Sigmoid colon (tissue), 4 donors: ENCODE measurements around the gene CDC42EP4.

ENCODE experiments used
- CTCF ChIP-seq, 4 experiments: fragments of 450-650 bp in 3 of 4; fragments of 200-600 bp in 1 of 4; IDR thresholded peaks; one replicate each; pipeline ENCODE4 v1.5.1; 2016 to 2019; ENCODE audit warnings: antibody characterized with exemption in 4 of 4, mild to moderate bottlenecking in 3 of 4, moderate library complexity in 2 of 4
- EP300 ChIP-seq, 4 donors: sonication (generic); formaldehyde crosslinking; IDR thresholded peaks; one replicate each; pipeline ENCODE4 v1.6.1; 2017; ENCODE audit warnings: antibody characterized with exemption in 4 of 4
- POLR2A ChIP-seq, 2 donors: fragments of 450-650 bp; IDR thresholded peaks; one replicate each; pipeline ENCODE4 v1.6.1; 2016; ENCODE audit warnings: antibody characterized with exemption in 2 of 2, mild to moderate bottlenecking in 2 of 2, moderate library complexity in 2 of 2
- POLR2AphosphoS5 ChIP-seq, 4 donors: sonication (generic); formaldehyde crosslinking; IDR thresholded peaks; one replicate each; pipeline ENCODE4 v1.6.1; 2017; ENCODE audit warnings: antibody characterized with exemption in 4 of 4

GRCh38 chr17:73285603-73285908 is 26.2 kb downstream of the CDC42EP4 start:
- TF ChIP-seq CTCF (IDR thresholded peaks at IDR 0.05) (no peak), POLR2A (IDR thresholded peaks at IDR 0.05) (no peak), POLR2AphosphoS5 (IDR thresholded peaks at IDR 0.05) (no peak), EP300 (IDR thresholded peaks at IDR 0.05) (no peak)
